ENCODE results near the gene ENO1. TPM values are rescaled to one million over a fixed set of nuclear protein-coding genes. Genes with fewer than 3 reads are reported as not detected.
"Not testable (repeated sequence)": the region's sequence is repeated elsewhere in the genome, so short reads cannot be mapped to it uniquely, and the experiment has no call there.

ENO1 gene
- total RNA-seq, 1 donor from 2014 or later, result 382 TPM

- ATAC-seq (peak; percentile 95), DNase-seq (ENCODE audit: low spot score) (peak; percentile 96)
Measured at GRCh38 chr1:8848663-8849386, 29.7 kb downstream of the ENO1 start.

- ATAC-seq (peak; percentile 72), DNase-seq (ENCODE audit: low spot score) (peak; percentile 60)
Measured at GRCh38 chr1:8847990-8848389, 30.5 kb downstream of the ENO1 start.

GRCh38 chr1:8846263-8846662 is 32.2 kb downstream of the ENO1 start:
- DNase-seq (ENCODE audit: low spot score) (no peak), ATAC-seq (no peak)

- no peak for ATAC-seq
- DNase-seq (ENCODE audit: low spot score), result no peak
Measured at GRCh38 chr1:8845104-8846097, 33.1 kb downstream of the ENO1 start.

- ATAC-seq (no peak), DNase-seq (ENCODE audit: low spot score) (no peak)
Measured at GRCh38 chr1:8844501-8845006, 33.9 kb downstream of the ENO1 start.

GRCh38 chr1:8841395-8841794 is 37.1 kb downstream of the ENO1 start:
- ATAC-seq (no peak), DNase-seq (ENCODE audit: low spot score) (no peak)

GRCh38 chr1:8839990-8840389 is 38.5 kb downstream of the ENO1 start:
- DNase-seq (ENCODE audit: low spot score) (no peak), ATAC-seq (no peak)

- ATAC-seq (no peak), DNase-seq (ENCODE audit: low spot score) (no peak)
Measured at GRCh38 chr1:8835941-8836643, 42.4 kb downstream of the ENO1 start.

GRCh38 chr1:8831340-8831739 is 47.1 kb downstream of the ENO1 start:
- no peak for DNase-seq (ENCODE audit: low spot score)
- ATAC-seq, result no peak

- DNase-seq (ENCODE audit: low spot score) (peak; percentile 72), ATAC-seq (peak; percentile 48)
Measured at GRCh38 chr1:8830732-8831131, 47.8 kb downstream of the ENO1 start.

GRCh38 chr1:8825985-8826481 is 52.5 kb downstream of the ENO1 start:
- DNase-seq (ENCODE audit: low spot score), result peak; percentile 33

GRCh38 chr1:8823295-8823664 is 55.2 kb downstream of the ENO1 start:
- DNase-seq (ENCODE audit: low spot score) (no peak), ATAC-seq (no peak)

More at GRCh38 chr1:8825985-8826481, 52.5 kb downstream of the ENO1 start:
- ATAC-seq, result no peak

- peak; percentile 34 for DNase-seq (ENCODE audit: low spot score)
- ATAC-seq, result peak; percentile 50
Measured at GRCh38 chr1:8822373-8823294, 55.9 kb downstream of the ENO1 start.

GRCh38 chr1:8821084-8821483 is 57.4 kb downstream of the ENO1 start:
- no peak for DNase-seq (ENCODE audit: low spot score)
- ATAC-seq, result no peak

- DNase-seq (ENCODE audit: low spot score); ATAC-seq: not testable (repeated sequence)
Measured at GRCh38 chr1:8818789-8819188, 59.7 kb downstream of the ENO1 start.

GRCh38 chr1:8818325-8818775 is 60.1 kb downstream of the ENO1 start:
- ATAC-seq, result no peak
- no peak for DNase-seq (ENCODE audit: low spot score)

- ATAC-seq, result peak; percentile 95
- DNase-seq (ENCODE audit: low spot score), result peak; percentile 95
Measured at GRCh38 chr1:8817412-8818324, 60.8 kb downstream of the ENO1 start, which contains the start of gene RERE. Gene RERE (minus strand): TSS chr1:8817640.

- peak; percentile 72 for ATAC-seq
- peak; percentile 72 for DNase-seq (ENCODE audit: low spot score)
Measured at GRCh38 chr1:8816831-8817411, 61.6 kb downstream of the ENO1 start.
